NCI-H510A (cell line): ENCODE data around the gene TWIST2.

ENCODE experiments used
- DNase-seq: peaks from one replicate; lab custom pipeline; 2025; lab: John Stamatoyannopoulos, UW

Gene TWIST2

GRCh38 chr2:238838786-238839327 lies 9.0 kb upstream of the TWIST2 start:
- no peak for DNase-seq

GRCh38 chr2:238839428-238839827 lies 8.5 kb upstream of the TWIST2 start:
- DNase-seq: no peak

DNA sequence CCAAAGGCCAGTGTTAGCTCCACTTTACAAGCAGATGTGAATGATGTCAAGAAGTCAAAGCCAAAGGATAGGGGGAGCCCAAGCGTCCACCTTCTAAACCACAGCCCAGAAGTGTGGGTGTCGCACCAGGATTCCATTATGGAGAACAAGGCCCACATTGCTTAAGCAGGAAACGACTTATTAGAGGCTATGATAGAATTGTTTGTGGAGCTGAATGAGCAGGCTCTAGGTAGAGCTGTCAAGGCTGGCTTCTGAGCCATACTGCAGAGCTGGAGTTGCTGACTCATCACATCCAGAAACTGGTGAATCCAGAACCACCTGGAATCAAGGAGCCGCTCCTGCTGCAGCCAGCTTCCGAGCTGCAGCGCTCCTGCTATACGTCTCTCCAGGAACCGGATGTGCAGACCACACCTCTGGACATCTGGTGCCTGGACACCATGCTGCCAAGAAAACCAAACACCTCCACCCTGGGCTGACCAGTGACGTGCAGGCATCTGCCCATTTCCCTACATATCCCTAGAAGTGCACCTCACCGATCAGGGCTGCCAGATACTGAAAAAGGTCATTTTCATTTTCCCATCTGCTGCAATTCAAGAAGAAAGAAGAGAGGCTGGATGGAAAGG lies 6.2 kb upstream of the TWIST2 start:
- no peak for DNase-seq

- no peak for DNase-seq
Observed at GRCh38 chr2:238843476-238843875, 4.4 kb upstream of the TWIST2 start.

DNA sequence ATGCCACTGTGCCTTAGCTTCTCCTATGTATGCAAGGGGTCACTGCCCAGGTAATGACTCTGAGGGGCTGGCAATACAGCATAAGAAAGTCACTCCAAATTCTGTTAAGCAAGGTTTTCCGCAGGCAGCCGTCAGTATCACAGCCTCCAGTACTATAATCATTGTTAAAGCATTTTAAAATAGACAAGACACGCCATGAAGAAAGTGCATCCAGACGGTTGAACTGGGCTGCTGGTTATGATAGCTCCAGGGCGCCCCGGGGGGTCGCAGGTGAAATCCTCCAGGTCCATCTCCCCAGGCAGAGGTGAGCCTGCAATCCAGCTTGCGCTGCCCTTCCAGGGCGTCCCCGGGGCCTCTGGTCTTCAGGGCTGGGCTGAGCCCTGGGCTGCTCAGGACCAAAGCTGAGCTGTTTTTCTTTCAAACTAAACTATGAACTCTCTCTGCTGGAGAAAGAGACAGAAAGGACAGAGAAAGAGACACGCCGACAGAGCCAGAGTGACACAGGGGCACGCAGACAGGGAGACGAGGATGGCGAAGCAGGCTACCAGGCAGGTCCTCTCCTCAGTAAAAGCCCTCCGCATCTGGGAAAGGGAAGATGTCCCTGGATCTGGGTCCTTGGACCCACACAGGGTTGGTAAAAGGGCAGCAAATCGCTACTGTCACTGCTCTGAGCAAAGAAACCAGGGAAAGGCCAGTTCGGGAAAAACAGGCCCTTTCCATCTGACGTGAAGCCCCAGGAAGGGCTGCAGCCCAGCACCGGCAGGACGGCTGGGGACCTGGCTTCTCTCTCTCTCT lies 2.1 kb upstream of the TWIST2 start:
- no peak for DNase-seq

DNA sequence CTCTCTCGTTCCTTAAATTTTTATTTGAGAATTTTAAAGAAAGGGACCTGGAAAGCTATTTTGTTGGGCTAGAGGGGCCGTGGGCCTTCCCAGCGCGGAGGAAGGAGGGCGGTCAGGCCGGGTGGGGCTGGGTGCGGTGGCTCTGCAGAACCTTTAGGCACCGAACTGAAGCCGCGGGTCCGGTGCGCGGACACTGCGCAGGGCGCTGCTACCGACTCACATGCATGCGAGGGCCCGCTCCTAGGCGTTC lies 1.6 kb upstream of the TWIST2 start:
- no peak for DNase-seq

DNA sequence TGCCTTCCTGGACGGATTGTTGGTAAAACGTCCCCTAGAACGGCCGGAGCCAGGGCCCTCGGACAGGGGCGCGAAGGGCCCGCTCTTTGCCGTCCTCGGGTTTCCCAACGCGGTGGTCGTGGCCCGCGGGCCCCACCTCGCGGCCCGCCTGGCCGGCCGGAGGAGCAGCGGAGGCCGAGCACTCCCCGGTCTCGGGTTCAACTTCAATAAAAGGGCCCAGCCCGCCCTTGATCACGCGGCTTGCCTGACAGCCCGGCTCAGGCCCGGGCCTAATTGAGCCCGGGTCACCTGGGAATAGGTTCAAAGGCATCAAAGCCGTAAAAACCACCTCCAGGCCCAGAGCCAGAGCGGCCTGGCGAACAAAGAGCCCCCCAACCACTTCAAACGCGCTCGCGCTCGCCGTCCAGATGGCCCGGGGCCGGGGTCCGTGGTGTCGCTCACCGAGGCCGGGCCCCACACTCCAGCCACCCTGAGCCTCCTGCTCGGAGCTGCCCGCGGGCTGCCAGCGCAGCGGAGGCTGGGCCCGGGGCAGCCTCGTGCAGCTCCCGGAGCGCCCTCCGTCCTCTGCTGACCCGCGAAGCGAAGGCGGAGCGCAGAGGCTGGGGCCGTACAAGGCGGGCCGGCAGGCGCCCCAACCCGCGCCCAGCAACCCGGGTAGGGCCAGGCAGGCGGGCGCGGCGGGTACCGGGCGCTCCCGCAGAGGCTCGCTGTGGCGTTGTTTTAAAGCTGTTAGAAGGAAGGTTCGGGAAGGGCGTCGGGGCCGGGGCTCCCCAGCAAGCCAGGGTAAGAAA lies 1.1 kb upstream of the TWIST2 start:
- no peak for DNase-seq

GRCh38 chr2:238847419-238847801 lies 475 bp upstream of the TWIST2 start:
- no peak for DNase-seq

DNA sequence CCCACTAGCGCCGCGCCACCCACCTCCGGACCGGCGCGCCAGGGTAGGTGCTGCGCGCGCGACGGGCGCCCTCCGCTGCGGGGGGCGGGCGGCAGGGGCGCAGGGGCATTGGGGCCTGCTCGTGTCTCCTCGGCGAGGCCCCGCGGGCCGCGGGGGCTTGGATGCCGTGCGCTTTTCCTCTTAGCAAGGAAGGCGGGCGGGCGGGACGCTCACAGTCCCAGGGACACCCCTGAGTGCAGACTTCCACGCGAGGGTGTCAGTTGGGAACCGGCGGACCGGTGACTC lies 748 bp downstream of the TWIST2 start:
- no peak for DNase-seq

DNA sequence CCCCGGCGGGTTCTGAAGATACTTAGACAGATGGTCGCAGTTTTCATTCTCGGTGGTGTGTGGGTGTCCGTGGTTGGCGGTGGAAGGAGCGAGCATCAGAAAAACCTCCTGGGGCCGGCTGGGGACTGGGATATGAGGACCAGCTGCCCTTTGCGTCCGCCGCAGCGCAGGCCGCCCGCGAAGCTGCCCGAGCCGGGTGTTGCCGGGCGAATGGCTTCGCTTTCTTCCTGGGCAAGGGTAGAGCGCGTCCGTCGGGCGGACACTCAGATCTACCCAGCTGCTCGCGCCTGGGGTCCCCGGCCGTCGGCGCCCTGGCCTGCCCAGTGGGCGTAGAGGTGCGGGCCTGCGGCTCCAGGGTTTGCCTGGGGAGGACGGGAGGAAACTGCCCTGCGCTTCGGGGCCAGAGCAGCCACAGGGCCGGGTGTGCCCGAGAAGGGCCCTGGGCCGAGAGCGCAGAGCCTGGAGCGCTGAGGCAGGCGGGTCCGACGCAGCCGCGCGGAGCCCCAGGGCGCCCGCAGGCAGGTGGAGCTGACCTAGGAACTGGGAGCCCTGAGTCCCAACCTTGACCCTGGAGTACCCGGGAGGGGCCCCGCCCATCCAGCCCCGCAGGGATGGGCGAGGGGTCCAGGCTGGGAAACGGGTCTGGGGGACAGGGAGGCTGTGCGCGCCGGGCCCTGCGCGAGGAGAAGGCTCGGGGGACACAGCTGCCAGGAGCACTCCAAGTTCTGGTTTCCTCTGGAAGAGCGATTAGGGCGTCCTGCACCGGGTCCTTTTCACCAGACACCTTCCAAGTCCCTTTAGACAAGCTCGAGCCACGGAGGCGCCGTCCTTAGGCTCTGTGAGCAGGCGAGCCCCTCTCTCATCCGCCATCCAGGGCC lies 1.3 kb downstream of the TWIST2 start:
- DNase-seq: no peak

DNA sequence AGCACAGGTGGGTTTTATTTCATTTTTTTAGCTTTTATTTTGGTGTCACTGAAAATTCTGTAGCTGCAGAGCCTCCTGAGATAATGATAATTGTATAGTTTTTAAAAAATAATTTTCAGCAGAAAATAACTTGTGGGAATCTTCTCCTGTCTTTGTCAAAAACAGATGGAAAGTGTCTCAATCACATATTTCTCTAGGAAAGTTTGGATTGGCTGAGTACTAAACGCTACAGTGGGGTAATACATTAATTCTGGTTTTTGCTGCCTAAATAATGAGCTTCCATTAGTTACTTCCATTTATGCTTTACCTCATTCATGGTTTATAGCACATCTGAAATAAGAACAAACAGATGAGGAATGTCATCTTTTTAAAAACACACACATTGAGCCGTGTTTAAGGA lies 2.2 kb downstream of the TWIST2 start:
- DNase-seq: no peak

- DNase-seq: no peak
Observed at GRCh38 chr2:238851026-238851425, 3.1 kb downstream of the TWIST2 start.

GRCh38 chr2:238851761-238852160 lies 3.9 kb downstream of the TWIST2 start:
- DNase-seq: no peak

DNA sequence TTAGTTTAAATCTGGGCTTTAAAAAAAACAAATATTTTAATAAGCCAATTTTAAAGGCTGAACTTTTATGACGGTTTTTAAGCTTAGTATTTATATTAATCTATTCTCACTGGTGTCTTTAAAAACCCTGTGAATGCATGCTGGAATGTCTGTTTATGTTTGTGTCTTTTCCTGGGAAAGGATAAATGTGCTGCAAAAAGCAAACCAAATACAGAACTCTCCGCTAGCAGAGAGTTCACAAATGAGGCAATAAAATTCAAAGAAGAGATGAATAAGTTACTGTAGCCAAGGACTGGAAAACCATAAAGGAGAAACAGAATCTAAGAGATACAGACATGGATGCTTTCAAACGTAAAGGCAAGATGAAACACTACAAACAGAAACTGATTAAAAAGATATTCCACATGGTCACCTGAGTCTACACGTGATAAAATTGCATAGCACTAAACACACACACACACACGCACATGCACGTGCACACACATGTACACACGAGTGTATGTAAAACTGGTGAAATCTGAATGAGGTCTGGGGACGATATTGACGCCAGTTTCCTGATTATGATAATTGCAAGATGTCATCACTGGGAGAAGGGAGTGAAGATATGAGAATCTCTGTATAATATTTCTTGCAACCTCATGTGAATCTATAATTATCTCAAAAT lies 4.5 kb downstream of the TWIST2 start:
- DNase-seq: no peak

- DNase-seq: no peak
Observed at GRCh38 chr2:238853218-238853617, 5.3 kb downstream of the TWIST2 start.

DNA sequence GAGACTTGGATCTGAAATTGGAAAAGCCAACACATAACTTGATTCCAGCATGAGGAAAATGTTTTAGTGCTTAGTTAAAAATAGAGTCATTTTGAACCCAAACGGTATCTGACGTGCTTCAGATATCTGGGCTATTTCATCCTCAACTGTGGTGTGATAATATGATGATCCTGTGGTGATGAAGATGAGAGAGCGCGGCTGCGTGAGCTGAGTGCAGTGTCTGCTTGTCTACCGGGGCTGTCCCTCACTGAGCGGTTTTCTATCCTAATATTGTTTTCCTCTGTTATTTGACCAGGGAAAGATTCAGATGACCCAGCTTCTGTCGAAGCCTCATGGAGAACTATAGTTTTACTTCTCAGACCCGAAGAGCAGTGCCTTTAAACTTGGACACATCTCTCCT lies 5.8 kb downstream of the TWIST2 start:
- no peak for DNase-seq

DNA sequence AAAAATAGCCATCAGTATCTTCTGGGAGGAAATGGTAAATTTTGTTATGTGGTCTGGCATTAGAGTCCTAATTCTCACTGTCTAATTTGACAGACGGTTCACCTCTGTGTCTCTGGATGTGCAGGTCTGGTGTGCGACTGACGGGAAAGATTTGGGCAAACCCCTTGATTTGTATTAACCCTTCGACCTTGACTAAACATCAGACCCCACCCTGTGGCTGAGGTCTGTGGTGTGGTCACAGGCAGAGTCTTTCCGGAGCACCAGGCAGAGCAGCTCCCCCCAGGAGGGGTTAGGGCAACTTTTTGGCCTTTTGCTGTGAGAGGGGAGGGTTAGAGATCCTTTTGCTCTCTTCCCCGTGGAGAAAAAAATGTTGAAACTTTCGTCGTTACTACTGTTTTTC lies 6.4 kb downstream of the TWIST2 start:
- DNase-seq: no peak

GRCh38 chr2:238854699-238855229 lies 6.9 kb downstream of the TWIST2 start:
- DNase-seq: no peak

GRCh38 chr2:238855299-238855698 lies 7.4 kb downstream of the TWIST2 start:
- DNase-seq: no peak

- no peak for DNase-seq
Observed at GRCh38 chr2:238855891-238856580, 8.2 kb downstream of the TWIST2 start.
